ENCODE measurements around the gene OR2D2.

DNA sequence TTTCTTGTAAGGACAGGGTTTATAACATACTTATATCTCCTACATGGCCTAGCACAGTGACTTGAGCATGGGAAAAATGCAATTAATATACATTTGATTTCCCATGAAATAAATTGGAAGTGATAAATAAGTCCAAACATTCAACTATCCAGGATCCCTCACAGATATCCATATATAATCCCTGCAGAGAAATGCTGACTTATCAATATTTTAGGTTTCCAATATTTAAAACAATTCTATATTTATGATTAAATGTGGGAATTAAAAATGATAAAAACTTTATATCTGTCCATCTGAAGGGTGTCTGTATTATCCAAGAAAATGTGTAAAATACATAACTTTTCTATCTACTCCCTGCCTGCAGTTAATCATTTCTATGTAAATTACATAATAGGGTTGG, 9.5 kb downstream of the OR2D2 start:
- TF ChIP-seq, protein P1, sequence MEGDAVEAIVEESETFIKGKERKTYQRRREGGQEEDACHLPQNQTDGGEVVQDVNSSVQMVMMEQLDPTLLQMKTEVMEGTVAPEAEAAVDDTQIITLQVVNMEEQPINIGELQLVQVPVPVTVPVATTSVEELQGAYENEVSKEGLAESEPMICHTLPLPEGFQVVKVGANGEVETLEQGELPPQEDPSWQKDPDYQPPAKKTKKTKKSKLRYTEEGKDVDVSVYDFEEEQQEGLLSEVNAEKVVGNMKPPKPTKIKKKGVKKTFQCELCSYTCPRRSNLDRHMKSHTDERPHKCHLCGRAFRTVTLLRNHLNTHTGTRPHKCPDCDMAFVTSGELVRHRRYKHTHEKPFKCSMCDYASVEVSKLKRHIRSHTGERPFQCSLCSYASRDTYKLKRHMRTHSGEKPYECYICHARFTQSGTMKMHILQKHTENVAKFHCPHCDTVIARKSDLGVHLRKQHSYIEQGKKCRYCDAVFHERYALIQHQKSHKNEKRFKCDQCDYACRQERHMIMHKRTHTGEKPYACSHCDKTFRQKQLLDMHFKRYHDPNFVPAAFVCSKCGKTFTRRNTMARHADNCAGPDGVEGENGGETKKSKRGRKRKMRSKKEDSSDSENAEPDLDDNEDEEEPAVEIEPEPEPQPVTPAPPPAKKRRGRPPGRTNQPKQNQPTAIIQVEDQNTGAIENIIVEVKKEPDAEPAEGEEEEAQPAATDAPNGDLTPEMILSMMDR (conservative IDR thresholded peaks at IDR 0.05; ENCODE audit: low read depth, low read length) = no peak
- no peak for TF ChIP-seq EZH2 (IDR thresholded peaks at IDR 0.05; ENCODE audit: low read length, unreplicated experiment)
